Cardiac muscle cell (in vitro differentiated cells and primary cell): ENCODE data around the gene CDC42EP1. TPM values are rescaled to one million over a fixed set of nuclear protein-coding genes. Genes with fewer than 3 reads are reported as not detected.
"Not testable (repeated sequence)": the region's sequence is repeated elsewhere in the genome, so short reads cannot be mapped to it uniquely, and the experiment has no call there.

Experiments used
- DNase-seq, 2 donors: peaks; one replicate each; pipeline versions ENCODE4 v3.0.0 to v3.0.0-alpha.2; 2010 to 2017; ENCODE audit warnings: low read depth in 1 of 2, low spot score in 1 of 2
- H3K27ac ChIP-seq: fragments of 200-600 bp; sonication (generic); 2 replicates; pipeline ENCODE4 v1.5.1; 2016
- H3K27me3 ChIP-seq: fragments of 200-600 bp; sonication (generic); 2 replicates; pipeline ENCODE4 v1.6.0; 2016; ENCODE audit warnings: control low read depth
- H3K36me3 ChIP-seq: fragments of 200-600 bp; sonication (generic); 2 replicates; pipeline ENCODE4 v1.5.1; 2016; ENCODE audit warnings: control low read depth
- H3K4me1 ChIP-seq: fragments of 200-600 bp; sonication (generic); 2 replicates; pipeline ENCODE4 v1.8.1; 2017; ENCODE audit warnings: low read depth, mild to moderate bottlenecking, mixed run types
- H3K4me3 ChIP-seq: fragments of 200-600 bp; sonication (generic); 2 replicates; pipeline ENCODE4 v1.5.1; 2016; ENCODE audit warnings: mild to moderate bottlenecking
- H3K9me3 ChIP-seq: fragments of 200-600 bp; sonication (generic); 2 replicates; pipeline ENCODE4 v1.5.1; 2017; ENCODE audit warnings: low read depth, mild to moderate bottlenecking, control low read depth
- polyA plus RNA-seq: library from polyadenylated mRNA; unstranded; fragments of >200 nt; fragmentation: Nextera tagmentation; extraction: Ambion mirVana; gene quantifications from 2 replicates; pipeline ENCODE4 v1.2.1, GENCODE V29; 2016
- total RNA-seq: library from RNA; depleted of rRNA; stranded (reverse); fragments of >200 nt; gene quantifications from 2 replicates; pipeline ENCODE4 v1.2.3, GENCODE V29; 2016
- TF ChIP-seq, protein P1 (sequence below): IDR thresholded peaks from 2 replicates; pipeline ENCODE4 v1.5.1; 2012; ENCODE audit warnings: low read depth, mild to moderate bottlenecking, low read length

CDC42EP1 gene
- total and polyA plus RNA-seq, 2 experiments from 2014 or later, result 10.9 to 12.7 TPM

- DNase-seq, result no peak
- Histone ChIP-seq H3K4me3 (no peak overlapping the region), H3K27me3 (peaks cover 49% of the 10 kb centered on the region), H3K4me1 (no peaks in the 10 kb centered on the region), H3K9me3 (no peaks in the 10 kb centered on the region), H3K36me3 (no peaks in the 10 kb centered on the region), H3K27ac (no peak overlapping the region)
- TF ChIP-seq, protein P1, sequence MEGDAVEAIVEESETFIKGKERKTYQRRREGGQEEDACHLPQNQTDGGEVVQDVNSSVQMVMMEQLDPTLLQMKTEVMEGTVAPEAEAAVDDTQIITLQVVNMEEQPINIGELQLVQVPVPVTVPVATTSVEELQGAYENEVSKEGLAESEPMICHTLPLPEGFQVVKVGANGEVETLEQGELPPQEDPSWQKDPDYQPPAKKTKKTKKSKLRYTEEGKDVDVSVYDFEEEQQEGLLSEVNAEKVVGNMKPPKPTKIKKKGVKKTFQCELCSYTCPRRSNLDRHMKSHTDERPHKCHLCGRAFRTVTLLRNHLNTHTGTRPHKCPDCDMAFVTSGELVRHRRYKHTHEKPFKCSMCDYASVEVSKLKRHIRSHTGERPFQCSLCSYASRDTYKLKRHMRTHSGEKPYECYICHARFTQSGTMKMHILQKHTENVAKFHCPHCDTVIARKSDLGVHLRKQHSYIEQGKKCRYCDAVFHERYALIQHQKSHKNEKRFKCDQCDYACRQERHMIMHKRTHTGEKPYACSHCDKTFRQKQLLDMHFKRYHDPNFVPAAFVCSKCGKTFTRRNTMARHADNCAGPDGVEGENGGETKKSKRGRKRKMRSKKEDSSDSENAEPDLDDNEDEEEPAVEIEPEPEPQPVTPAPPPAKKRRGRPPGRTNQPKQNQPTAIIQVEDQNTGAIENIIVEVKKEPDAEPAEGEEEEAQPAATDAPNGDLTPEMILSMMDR, result no peak
These were observed 37.8 kb upstream of the CDC42EP1 start for GRCh38 chr22:37522482-37522881.

GRCh38 chr22:37525073-37525745 lies 35.1 kb upstream of the CDC42EP1 start:
- TF ChIP-seq, protein P1, result no peak
- no peak overlapping the region for H3K4me3 ChIP-seq
- H3K9me3 ChIP-seq, result no peaks in the 10 kb centered on the region
- H3K27ac ChIP-seq, result no peak overlapping the region
- peaks cover 21% of the 10 kb centered on the region for H3K27me3 ChIP-seq
- peak in 1 of 2 donors; percentile 77 for DNase-seq
- H3K36me3 ChIP-seq, result no peaks in the 10 kb centered on the region
- no peaks in the 10 kb centered on the region for H3K4me1 ChIP-seq

DNA sequence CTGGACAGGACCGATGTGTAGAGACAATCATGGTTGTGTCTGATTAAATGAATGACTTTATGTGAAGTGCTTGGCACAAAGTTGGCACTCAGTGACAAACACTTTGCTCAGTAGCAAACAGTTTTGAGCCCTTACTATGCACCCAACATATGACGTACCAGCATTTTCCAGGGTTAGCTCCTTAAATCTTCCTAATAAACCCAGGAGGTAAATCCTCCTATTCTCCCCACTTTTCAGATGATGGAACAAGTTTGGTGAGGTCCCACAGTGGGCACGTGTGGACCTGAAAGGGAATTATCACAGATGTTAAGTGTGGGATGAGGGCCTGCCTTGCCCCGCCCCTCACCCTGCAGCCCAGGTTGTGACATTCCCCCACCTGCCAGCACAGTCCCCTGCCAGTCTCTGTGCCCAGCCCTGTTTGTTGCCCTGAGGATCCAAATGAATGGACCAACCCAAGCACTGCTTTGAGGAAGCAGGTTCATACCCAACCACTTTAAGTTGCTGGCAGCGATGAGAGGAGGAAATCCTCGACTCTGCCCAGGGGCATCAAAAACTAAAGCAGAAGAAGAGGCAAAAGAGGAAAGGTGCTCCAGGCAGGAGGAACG lies 34.4 kb upstream of the CDC42EP1 start:
- H3K4me3 ChIP-seq, result no peak overlapping the region
- no peaks in the 10 kb centered on the region for H3K36me3 ChIP-seq
- H3K9me3 ChIP-seq, result no peaks in the 10 kb centered on the region
- H3K4me1 ChIP-seq, result no peaks in the 10 kb centered on the region
- no peak overlapping the region for H3K27ac ChIP-seq
- TF ChIP-seq, protein P1, result no peak
- H3K27me3 ChIP-seq, result peaks cover 17% of the 10 kb centered on the region
- DNase-seq, result no peak

GRCh38 chr22:37526376-37526775 lies 33.9 kb upstream of the CDC42EP1 start:
- no peaks in the 10 kb centered on the region for H3K4me1 ChIP-seq
- peaks cover 12% of the 10 kb centered on the region for H3K27me3 ChIP-seq
- no peaks in the 10 kb centered on the region for H3K36me3 ChIP-seq
- TF ChIP-seq, protein P1, result no peak
- H3K4me3 ChIP-seq, result no peak overlapping the region
- DNase-seq, result peak in 1 of 2 donors; percentile 38
- H3K9me3 ChIP-seq, result no peaks in the 10 kb centered on the region
- H3K27ac ChIP-seq, result no peak overlapping the region

DNA sequence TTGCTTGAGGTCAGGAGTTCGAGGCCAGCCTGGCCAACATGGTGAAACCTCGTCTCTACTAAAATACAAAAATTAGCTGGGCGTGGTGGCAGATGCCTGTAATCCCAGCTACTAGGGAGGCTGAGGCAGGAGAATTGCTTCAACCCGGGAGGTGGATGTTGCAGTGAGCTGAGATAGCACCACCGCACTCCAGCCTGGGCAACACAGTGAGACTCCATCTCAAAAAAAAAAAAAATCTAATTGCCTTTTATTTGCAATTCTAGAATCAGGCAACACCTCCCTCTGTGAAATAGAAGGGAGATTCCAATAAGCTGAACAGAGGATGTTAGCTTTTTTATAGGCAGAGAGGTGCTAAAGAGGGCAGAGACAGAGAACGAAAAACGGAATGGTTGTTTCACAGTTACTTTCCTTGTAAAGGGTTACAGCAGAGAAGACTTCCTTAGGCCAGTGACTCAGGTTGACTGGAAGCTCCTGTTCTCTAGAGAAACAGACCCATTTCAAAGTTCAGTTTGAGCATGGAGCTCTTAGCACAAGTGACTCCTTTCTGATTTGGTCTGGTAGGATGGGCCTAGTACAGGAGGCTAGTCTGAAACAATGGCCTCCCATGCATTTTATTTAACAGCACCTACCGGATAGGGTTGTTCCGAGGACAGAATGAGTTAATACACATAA lies 33.1 kb upstream of the CDC42EP1 start:
- H3K4me3 ChIP-seq, H3K27me3 ChIP-seq, H3K9me3 ChIP-seq, H3K4me1 ChIP-seq, DNase-seq, H3K36me3 ChIP-seq, H3K27ac ChIP-seq: not testable (repeated sequence)

- not testable (repeated sequence) for H3K4me3 ChIP-seq, H3K4me1 ChIP-seq, H3K9me3 ChIP-seq, H3K36me3 ChIP-seq, H3K27ac ChIP-seq, DNase-seq, H3K27me3 ChIP-seq
These were observed 32.3 kb upstream of the CDC42EP1 start for GRCh38 chr22:37527952-37528351.
